Skeletal muscle tissue (tissue), 2 donors: ENCODE data around the gene MARK1. TPM values are rescaled to one million over a fixed set of nuclear protein-coding genes. Genes with fewer than 3 reads are reported as not detected.

ENCODE experiments used
- small RNA-seq: library from RNA; depleted of rRNA; stranded (forward); fragments of <200 nt; gene quantifications from one replicate; pipeline ENCODE3, GENCODE V24; 2014
- total RNA-seq: library from RNA; depleted of rRNA; stranded (reverse); fragments of >200 nt; gene quantifications from one replicate; pipeline ENCODE4 v1.2.3, GENCODE V29; 2014

MARK1 gene
- total RNA-seq, 1 donor from 2014 or later = 9.9 TPM

Small RNA genes lying within 50 kb of the gene (small RNA-seq; reads per million reads assigned to genes)
- not detected for gene RN7SL464P

Other genes starting within 250 kb of the MARK1 start
- gene C1orf115, start 162.2 kb downstream of the MARK1 start, total RNA-seq = 9.4 TPM
- gene MTARC2, start 220.2 kb downstream of the MARK1 start, total RNA-seq = 10.4 TPM